ENCODE results near the gene CAMKV.
"Not testable (repeated sequence)": the region's sequence is repeated elsewhere in the genome, so short reads cannot be mapped to it uniquely, and the experiment has no call there.

The CAMKV gene

GRCh38 chr3:49844464-49845183, 25.1 kb downstream of the CAMKV start:
- no peak for DNase-seq

GRCh38 chr3:49842843-49843517, 26.7 kb downstream of the CAMKV start:
- DNase-seq: no peak

- DNase-seq: no peak
Measured at GRCh38 chr3:49841806-49842205, 27.9 kb downstream of the CAMKV start.

- no peak for DNase-seq
Measured at GRCh38 chr3:49841126-49841696, 28.5 kb downstream of the CAMKV start.

GRCh38 chr3:49840388-49840787, 29.3 kb downstream of the CAMKV start:
- DNase-seq: no peak

- peak; percentile 86 for DNase-seq
Measured at GRCh38 chr3:49839193-49839809, 30.4 kb downstream of the CAMKV start.

DNA sequence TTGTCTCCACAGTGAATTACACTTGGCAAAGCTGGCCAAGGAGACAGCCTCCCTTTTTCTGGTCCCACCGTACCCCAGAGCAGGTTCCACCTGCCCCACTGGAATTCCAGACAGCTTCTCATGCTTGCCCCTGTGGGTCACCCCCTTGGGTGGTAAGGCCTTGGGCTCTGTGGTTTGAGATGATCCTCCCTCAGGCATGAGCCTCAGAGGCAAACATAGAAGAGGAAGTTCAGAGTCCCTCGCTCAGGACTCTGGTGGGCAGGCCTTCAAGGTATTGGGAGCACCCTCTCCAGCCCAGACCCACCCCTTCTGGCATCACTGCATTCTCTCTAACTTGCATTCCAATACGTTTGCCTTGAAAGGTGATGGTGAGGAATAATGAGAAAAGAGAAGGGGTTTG, 38.4 kb downstream of the CAMKV start:
- DNase-seq: no peak

DNA sequence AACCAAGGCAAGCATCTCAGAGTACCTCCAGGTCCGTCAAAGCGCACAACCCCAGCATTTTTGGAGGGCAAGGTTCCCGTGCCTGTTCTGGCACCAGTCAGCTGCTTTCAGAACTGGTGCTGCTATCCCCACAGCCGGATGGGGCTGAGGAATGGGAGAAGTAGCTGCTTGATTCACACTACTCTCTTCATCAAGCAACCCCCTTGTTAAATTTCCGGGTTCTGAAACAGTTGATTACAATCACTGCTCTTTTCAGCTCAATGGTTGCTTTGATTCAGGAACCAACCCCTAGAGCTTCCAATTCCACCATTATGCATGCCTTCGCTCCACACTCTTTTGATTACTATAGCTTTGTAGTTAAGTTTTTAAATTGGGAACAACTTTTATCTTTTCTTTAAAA, 43.7 kb downstream of the CAMKV start:
- DNase-seq: no peak

DNA sequence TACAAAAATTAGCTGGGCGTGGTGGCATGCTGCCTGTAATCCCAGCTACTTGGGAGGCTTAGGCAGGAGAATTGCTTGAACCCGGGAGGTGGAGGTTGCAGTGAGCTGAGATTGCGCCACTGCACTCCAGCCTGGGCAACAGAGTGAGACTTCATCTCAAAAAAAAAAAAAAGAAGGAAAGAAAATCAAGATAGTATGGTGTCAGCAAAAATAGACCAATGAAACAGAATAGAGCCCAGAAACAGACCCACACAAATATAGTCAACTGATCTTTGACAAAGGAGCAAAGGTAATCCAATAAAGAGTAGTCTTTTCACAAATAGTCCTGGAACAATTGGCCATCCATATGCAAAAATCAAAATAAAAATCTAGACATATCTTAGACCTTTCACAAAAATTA, 46.6 kb downstream of the CAMKV start:
- DNase-seq: not testable (repeated sequence)

- DNase-seq: peak; percentile 55
Measured at GRCh38 chr3:49813497-49814174, 56.1 kb downstream of the CAMKV start, which contains the start of gene UBA7. UBA7 (minus strand) TSS chr3:49813953; CDS start chr3:49813787, 166 bp downstream.

DNA sequence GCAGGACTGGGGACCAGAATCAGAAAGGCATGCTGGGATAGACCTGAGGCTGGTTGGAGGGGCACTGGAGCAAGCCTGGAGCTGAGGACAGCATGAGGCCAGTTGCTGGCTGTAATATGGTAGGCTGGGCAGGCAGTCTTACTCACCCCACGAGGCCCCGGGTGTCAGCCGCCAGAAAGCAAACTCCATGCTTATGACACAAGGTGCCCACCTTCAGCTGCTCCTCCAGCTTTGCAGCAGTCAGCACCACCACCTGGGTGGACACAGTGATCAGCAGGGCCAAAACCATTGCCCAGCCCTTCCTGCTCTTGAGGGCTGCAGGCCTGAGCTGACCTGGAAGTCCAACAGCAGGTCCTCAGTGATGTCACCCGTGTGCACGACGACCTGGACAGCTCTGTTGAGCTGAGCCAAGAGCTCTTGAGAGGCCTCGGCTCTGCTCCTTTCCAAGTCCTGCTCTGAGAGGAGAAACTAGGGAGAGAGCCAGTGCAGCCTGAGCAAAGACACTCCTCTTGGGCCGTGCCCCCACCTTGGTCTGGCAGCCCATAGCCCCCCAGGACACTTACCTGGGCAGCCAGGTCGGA, 56.7 kb downstream of the CAMKV start:
- no peak for DNase-seq

All from CD4-positive, alpha-beta T cell treated with Interleukin-12 subunit alpha and Interleukin-12 subunit beta, for 1 hour (primary cell).